HG03354 (cell line): ENCODE data around the gene GPC4.
"Not testable (repeated sequence)": the region's sequence is repeated elsewhere in the genome, so short reads cannot be mapped to it uniquely, and the experiment has no call there.

Experiments
- ATAC-seq: cut with Tn5 transposase; IDR thresholded peaks from one replicate; pipeline ENCODE4 v1.9.1; 2021; ENCODE audit warnings: mild to moderate bottlenecking; ENCODE audit not compliant: unreplicated experiment, poor library complexity, severe bottlenecking

The GPC4 gene

GRCh38 chrX:133373386-133374079, 41.8 kb downstream of the GPC4 start:
- ATAC-seq = no peak

- ATAC-seq = no peak
Observed at GRCh38 chrX:133370696-133371275, 44.5 kb downstream of the GPC4 start.

GRCh38 chrX:133369065-133369464, 46.2 kb downstream of the GPC4 start:
- no peak for ATAC-seq

- no peak for ATAC-seq
Observed at GRCh38 chrX:133366735-133367134, 48.6 kb downstream of the GPC4 start.

- ATAC-seq = no peak
Observed at GRCh38 chrX:133365871-133366611, 49.2 kb downstream of the GPC4 start.

GRCh38 chrX:133364865-133365264, 50.4 kb downstream of the GPC4 start:
- ATAC-seq = no peak

GRCh38 chrX:133364196-133364595, 51.1 kb downstream of the GPC4 start:
- ATAC-seq = no peak

- ATAC-seq = no peak
Observed at GRCh38 chrX:133362538-133362937, 52.8 kb downstream of the GPC4 start.

- ATAC-seq = no peak
Observed at GRCh38 chrX:133359466-133359865, 55.8 kb downstream of the GPC4 start.

GRCh38 chrX:133353233-133353632, 62.1 kb downstream of the GPC4 start:
- no peak for ATAC-seq

- no peak for ATAC-seq
Observed at GRCh38 chrX:133350751-133351150, 64.5 kb downstream of the GPC4 start.

GRCh38 chrX:133346026-133346425, 69.3 kb downstream of the GPC4 start:
- no peak for ATAC-seq

GRCh38 chrX:133339566-133339965, 75.7 kb downstream of the GPC4 start:
- no peak for ATAC-seq

GRCh38 chrX:133337250-133337649, 78.0 kb downstream of the GPC4 start:
- no peak for ATAC-seq

GRCh38 chrX:133335027-133335426, 80.3 kb downstream of the GPC4 start:
- ATAC-seq = no peak

- no peak for ATAC-seq
Observed at GRCh38 chrX:133333154-133333750, 82.0 kb downstream of the GPC4 start.

GRCh38 chrX:133332737-133333136, 82.6 kb downstream of the GPC4 start:
- ATAC-seq = no peak

- ATAC-seq = no peak
Observed at GRCh38 chrX:133330956-133331355, 84.3 kb downstream of the GPC4 start.

GRCh38 chrX:133325422-133325821, 89.9 kb downstream of the GPC4 start:
- ATAC-seq = no peak

GRCh38 chrX:133323431-133323830, 91.9 kb downstream of the GPC4 start:
- no peak for ATAC-seq

GRCh38 chrX:133322269-133322668, 93.0 kb downstream of the GPC4 start:
- ATAC-seq = not testable (repeated sequence)
